Mucosa of descending colon (tissue), 3 donors: ENCODE data around the gene KLK11. TPM values are rescaled to one million over a fixed set of nuclear protein-coding genes. Genes with fewer than 3 reads are reported as not detected.

Source experiments
- ATAC-seq: fragments of 200-7000 bp; cut with Tn5 transposase; one replicate; pipeline ENCODE4 v1.9.1; 2020; ENCODE audit warnings: mild to moderate bottlenecking, moderate library complexity
- DNase-seq, 3 donors: peaks; one replicate each; pipeline ENCODE4 v3.0.0-alpha.2; 2020
- H3K36me3 ChIP-seq: fragments of 200-600 bp; one replicate; pipeline ENCODE4 v1.8.0; 2021; ENCODE audit warnings: low read depth, mild to moderate bottlenecking
- H3K4me1 ChIP-seq: fragments of 200-600 bp; one replicate; pipeline ENCODE4 v1.8.0; 2021; ENCODE audit warnings: low read depth, mild to moderate bottlenecking
- H3K4me3 ChIP-seq: fragments of 200-600 bp; one replicate; pipeline ENCODE4 v1.8.0; 2021; ENCODE audit warnings: mild to moderate bottlenecking
- H3K9me3 ChIP-seq: fragments of 200-600 bp; one replicate; pipeline ENCODE4 v1.8.0; 2021; ENCODE audit warnings: mild to moderate bottlenecking
- CTCF ChIP-seq: fragments of 200-600 bp; IDR thresholded peaks from one replicate; pipeline ENCODE4 v1.8.0; 2022; ENCODE audit warnings: antibody characterized with exemption, mild to moderate bottlenecking
- intact Hi-C, 2 donors: fragments of 100-400 bp; cut with DNase I in 1 of 2; cut with micrococcal nuclease in 1 of 2; formaldehyde crosslinking; loops; one replicate each; pipeline versions ENCODE4 v1.11.0 to v1.11.1; 2022; cut with DNase I, micrococcal nuclease
- total RNA-seq, 3 donors: library from RNA; stranded (reverse); fragmentation: NEBNext Ultra II Directional in 2 of 3; extraction: Animal tissue kit (Norgen Biotek cat#: 25700) in 2 of 3; gene quantifications; one replicate each; pipeline versions ENCODE4 v1.2.1 to v1.2.4, GENCODE V29; 2021 to 2023
- donor health status: DM: no; HTN: no; CAD: no; lungs with moderate emphysema.
- donor health status: DM: no; HTN: no; CAD: no.
- donor health status: DM: no; HTN: yes; CAD: no.

KLK11 gene
- total RNA-seq, 3 donors from 2014 or later = 0.38 to 1.0 (median 0.72) TPM

GRCh38 chr19:50975766-50976165 is 50.6 kb downstream of the KLK11 start:
- Histone ChIP-seq H3K36me3 (no peaks in the 10 kb centered on the region), H3K9me3 (no peaks in the 10 kb centered on the region), H3K4me3 (no peak overlapping the region), H3K4me1 (no peaks in the 10 kb centered on the region)
- DNase-seq = no peak
- no peak for TF ChIP-seq CTCF
- intact Hi-C loops = no loop called here
- ATAC-seq = peak; percentile 68

GRCh38 chr19:50974702-50975556 is 51.5 kb downstream of the KLK11 start:
- H3K9me3 ChIP-seq = no peaks in the 10 kb centered on the region
- no peaks in the 10 kb centered on the region for H3K36me3 ChIP-seq
- intact Hi-C loops = no loop called here
- H3K4me1 ChIP-seq = no peaks in the 10 kb centered on the region
- DNase-seq = no peak
- no peak for TF ChIP-seq CTCF
- H3K4me3 ChIP-seq = no peak overlapping the region
- ATAC-seq = no peak

GRCh38 chr19:50972795-50973376 is 53.5 kb downstream of the KLK11 start:
- no peak for ATAC-seq

More at GRCh38 chr19:50972795-50973376, 53.5 kb downstream of the KLK11 start:
- no peak for TF ChIP-seq CTCF
- Histone ChIP-seq H3K4me3 (no peak overlapping the region), H3K4me1 (no peaks in the 10 kb centered on the region), H3K9me3 (no peaks in the 10 kb centered on the region), H3K36me3 (no peaks in the 10 kb centered on the region)
- intact Hi-C loops = no loop called here
- no peak for DNase-seq

Other genes starting within 250 kb of the KLK11 start
- not detected for gene ACP4, start 236.2 kb downstream of the KLK11 start, total RNA-seq
- 100 to 1,000 TPM in 1 of 3 donors, 10 to 100 TPM in 2; 29.3 to 130 (median 80.6) TPM for gene KLK1, start 202.8 kb downstream of the KLK11 start, total RNA-seq
- gene KLK15, start 193.0 kb downstream of the KLK11 start, total RNA-seq = 1 to 10 TPM in 2 of 3 donors, under 1 TPM in 1; 0.92 to 3.3 (median 2.3) TPM
- 1 to 10 TPM; 3.7 to 9.0 (median 4.8) TPM for gene KLK3, start 171.7 kb downstream of the KLK11 start, total RNA-seq
- under 1 TPM in 1 of 3 donors, not detected in 2; 0.43 TPM for gene KLK2, start 153.2 kb downstream of the KLK11 start, total RNA-seq
- gene KLK4, start 115.2 kb downstream of the KLK11 start, total RNA-seq = 1 to 10 TPM; 1.1 to 3.4 (median 1.4) TPM
- not detected for gene KLK5, start 73.6 kb downstream of the KLK11 start, total RNA-seq
- gene KLK6, start 57.0 kb downstream of the KLK11 start, total RNA-seq = not detected
- not detected for gene KLK7, start 42.7 kb downstream of the KLK11 start, total RNA-seq
- gene KLK8, start 25.0 kb downstream of the KLK11 start, total RNA-seq = not detected
- gene KLK10, start 6.9 kb downstream of the KLK11 start, total RNA-seq = under 1 TPM; 0.58 to 0.93 (median 0.76) TPM
- 1 to 10 TPM in 1 of 3 donors, not detected in 2; 1.0 TPM for gene KLK12, start 8.4 kb upstream of the KLK11 start, total RNA-seq
- gene KLK13, start 38.5 kb upstream of the KLK11 start, total RNA-seq = 1 to 10 TPM in 1 of 3 donors, under 1 TPM in 2; 0.22 to 2.7 (median 0.84) TPM
- gene KLK14, start 56.3 kb upstream of the KLK11 start, total RNA-seq = under 1 TPM in 1 of 3 donors, not detected in 2; 0.41 TPM
- 1 to 10 TPM; 4.3 to 8.1 (median 4.8) TPM for gene CTU1, start 81.8 kb upstream of the KLK11 start, total RNA-seq
- 1 to 10 TPM; 1.4 to 3.8 (median 3.2) TPM for gene SIGLEC9, start 98.3 kb upstream of the KLK11 start, total RNA-seq
- gene SIGLEC7, start 115.7 kb upstream of the KLK11 start, total RNA-seq = 1 to 10 TPM; 1.2 to 2.5 (median 1.4) TPM
- gene CD33, start 198.5 kb upstream of the KLK11 start, total RNA-seq = 1 to 10 TPM; 1.0 to 6.9 (median 6.9) TPM
- not detected for gene SIGLECL1, start 224.5 kb upstream of the KLK11 start, total RNA-seq